ENCODE results near the gene DOP1A.

The DOP1A gene, protein sequence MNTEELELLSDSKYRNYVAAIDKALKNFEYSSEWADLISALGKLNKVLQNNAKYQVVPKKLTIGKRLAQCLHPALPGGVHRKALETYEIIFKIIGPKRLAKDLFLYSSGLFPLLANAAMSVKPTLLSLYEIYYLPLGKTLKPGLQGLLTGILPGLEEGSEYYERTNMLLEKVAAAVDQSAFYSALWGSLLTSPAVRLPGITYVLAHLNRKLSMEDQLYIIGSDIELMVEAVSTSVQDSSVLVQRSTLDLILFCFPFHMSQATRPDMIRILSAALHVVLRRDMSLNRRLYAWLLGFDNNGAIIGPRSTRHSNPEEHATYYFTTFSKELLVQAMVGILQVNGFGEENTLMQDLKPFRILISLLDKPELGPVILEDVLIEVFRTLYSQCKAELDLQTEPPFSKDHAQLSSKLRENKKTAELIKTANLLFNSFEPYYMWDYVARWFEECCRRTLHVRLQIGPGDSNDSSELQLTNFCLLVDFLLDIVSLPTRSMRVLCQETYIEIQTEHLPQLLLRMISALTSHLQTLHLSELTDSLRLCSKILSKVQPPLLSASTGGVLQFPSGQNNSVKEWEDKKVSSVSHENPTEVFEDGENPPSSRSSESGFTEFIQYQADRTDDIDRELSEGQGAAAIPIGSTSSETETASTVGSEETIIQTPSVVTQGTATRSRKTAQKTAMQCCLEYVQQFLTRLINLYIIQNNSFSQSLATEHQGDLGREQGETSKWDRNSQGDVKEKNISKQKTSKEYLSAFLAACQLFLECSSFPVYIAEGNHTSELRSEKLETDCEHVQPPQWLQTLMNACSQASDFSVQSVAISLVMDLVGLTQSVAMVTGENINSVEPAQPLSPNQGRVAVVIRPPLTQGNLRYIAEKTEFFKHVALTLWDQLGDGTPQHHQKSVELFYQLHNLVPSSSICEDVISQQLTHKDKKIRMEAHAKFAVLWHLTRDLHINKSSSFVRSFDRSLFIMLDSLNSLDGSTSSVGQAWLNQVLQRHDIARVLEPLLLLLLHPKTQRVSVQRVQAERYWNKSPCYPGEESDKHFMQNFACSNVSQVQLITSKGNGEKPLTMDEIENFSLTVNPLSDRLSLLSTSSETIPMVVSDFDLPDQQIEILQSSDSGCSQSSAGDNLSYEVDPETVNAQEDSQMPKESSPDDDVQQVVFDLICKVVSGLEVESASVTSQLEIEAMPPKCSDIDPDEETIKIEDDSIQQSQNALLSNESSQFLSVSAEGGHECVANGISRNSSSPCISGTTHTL (N-terminal part only)

DNA sequence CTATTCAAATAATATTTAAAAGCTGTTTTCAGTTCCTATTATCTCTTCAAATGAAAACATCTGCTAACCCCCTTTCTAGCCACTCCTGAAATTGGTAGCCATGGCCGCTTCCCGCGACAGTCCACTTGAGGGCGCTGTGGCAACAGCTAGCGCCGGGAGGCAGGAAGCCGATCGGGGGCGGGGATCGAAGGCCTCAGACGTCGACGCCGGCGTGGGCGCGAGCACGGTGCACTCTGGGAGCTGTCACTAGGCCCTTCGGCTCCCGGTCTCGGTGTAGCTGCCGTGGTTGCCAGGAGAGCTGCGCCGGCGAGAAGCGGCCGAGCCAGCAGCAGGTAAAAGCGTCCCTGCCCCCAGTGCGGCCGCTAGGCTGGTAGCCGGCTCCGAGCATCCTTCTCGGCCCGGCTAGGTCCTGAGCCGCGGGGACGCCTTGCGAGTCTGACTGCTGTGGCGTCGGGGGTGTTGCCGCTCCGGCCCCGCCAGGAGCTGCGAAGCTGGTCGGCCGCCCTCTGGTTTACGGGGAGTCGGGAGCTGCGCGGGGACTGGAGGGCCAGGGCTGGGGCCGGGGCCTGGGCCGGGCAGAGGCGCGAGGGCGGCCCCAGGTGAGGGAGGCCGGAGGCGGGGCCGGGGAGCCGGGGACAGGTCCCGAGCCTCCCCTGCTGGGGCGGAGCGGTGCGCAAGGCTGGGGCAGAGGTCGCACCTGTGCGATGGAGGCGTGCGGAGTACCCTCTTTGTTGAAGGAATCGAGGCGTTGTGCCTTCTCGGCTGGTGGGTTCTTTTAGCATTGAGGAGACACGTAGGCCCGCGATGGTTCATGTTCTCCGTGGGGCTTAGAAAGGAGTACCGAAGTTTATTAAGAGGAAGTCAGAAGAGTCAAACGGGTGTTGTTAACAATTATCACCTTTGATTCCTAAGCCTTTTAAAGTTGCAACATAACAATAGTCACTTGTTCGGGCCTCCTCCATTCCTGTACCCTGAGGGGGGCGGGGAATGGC lies at the start of gene DOP1A:
Gene DOP1A (plus strand): TSS at position 224 of the 992 bp plus-strand sequence. CDS start 29,307 bp downstream, outside the sequence.
- DNase-seq (ENCODE audit: extremely low read depth in 1 of 2, low read depth in 1 of 2): peak; percentile 90 to 95

- DNase-seq (ENCODE audit: extremely low read depth in 1 of 2, low read depth in 1 of 2): no peak
Measured at GRCh38 chr6:83019741-83020140, 47.7 kb upstream of the DOP1A start.

DNA sequence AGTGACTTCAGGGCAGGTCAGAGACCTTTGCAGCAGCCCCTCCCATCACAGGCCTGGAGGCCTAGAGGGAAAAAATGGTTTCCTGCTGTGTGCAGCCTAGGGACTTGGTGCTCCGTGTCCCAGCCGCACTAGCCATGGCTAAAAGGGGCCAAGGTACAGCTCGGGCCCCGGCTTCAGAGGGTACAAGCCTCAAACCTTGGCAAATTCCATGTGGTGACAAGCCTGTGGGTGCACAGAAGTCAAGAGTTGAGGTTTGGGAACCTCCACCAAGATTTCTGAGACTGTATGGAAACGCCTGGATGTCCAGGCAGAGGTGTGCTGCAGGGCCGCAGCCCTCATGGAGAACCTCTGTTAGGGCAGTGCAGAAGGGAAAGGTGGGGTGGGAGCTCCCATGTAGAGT lies 35.8 kb upstream of the DOP1A start:
- DNase-seq (ENCODE audit: extremely low read depth in 1 of 2, low read depth in 1 of 2): no peak

DNA sequence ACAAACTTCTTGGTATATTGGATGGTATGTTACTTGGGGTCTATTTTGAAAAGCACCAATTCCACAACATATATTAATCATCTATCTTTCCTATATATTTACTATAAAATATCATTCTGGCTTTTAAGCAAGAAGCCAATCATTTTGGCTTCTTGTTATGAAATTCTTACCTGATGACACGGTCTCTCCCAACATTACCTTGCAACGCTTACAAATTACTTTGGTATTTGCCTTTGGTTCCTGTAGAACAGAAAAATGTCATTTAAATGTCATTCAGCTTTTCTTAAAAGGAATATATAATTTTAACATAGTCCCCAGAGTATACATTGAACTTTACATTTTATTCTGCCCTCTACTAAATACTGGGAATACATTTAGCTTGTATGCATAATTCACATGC lies 29.2 kb upstream of the DOP1A start:
- DNase-seq (ENCODE audit: extremely low read depth in 1 of 2, low read depth in 1 of 2): no peak

- DNase-seq (ENCODE audit: extremely low read depth in 1 of 2, low read depth in 1 of 2): no peak
Measured at GRCh38 chr6:83042467-83043053, 24.9 kb upstream of the DOP1A start.

DNA sequence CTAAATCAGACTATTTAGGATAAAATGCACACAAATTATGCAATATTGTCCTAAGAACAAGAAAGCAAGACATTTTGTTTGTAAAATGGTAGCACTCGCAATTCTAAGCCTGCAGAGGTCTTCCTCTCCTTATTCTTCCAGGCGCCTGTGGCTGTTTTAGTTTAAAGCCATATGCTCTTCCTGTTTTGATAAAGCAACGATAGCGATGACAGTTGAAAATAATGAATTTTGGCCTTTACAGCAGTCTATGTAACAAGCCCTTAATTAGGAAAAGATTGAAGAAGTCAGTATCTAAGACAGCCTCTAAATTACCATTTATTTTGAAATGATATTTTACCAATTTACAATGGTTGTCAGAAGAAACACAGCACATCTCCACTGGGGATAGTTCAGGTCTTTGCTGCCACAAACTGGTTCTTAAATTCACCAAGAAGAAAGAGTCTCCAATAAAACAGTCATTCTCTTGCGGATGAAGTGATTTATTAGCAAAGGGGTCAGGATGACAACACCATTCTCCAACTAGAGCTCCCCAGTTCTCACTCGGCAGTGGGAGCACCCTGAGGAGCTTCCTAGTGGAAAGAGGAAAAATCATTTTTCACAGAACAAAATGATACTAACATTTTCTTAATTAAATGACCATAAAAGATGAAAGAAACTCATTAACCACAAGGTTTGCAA lies 23.2 kb upstream of the DOP1A start:
- DNase-seq (ENCODE audit: extremely low read depth in 1 of 2, low read depth in 1 of 2): no peak

DNA sequence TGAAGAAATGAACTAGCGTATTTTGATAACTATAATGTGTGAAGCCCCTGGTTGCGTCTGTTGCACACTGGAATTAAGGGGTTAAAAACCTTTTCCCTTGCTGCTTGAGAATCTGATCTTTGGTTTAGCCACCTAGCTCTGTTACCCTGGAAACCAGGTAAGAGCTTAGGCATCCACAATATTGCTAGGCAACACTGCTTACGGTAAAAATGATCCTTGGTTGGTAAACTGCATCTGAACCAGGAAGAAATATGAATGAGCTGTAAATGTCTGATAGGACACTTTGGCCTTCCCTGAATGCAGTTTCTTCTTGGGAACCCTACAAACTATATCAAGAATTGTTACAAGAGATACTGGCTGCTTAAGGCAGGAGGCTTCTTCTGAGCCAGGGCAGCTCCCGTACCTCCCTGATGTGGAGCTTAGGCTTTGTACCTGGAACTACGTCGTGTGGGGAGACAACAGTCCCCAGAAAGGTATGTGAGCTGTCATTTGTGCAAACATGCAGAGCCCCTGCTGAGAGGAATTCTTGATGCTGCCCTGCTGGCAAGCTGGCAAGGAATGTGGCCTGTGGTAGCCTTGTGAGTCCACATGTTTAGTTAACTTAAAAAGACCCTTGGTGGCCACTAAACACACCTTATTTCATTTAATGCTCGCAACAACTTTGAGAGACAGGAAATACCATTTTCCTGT lies 20.3 kb upstream of the DOP1A start:
- DNase-seq (ENCODE audit: extremely low read depth in 1 of 2, low read depth in 1 of 2): no peak

DNA sequence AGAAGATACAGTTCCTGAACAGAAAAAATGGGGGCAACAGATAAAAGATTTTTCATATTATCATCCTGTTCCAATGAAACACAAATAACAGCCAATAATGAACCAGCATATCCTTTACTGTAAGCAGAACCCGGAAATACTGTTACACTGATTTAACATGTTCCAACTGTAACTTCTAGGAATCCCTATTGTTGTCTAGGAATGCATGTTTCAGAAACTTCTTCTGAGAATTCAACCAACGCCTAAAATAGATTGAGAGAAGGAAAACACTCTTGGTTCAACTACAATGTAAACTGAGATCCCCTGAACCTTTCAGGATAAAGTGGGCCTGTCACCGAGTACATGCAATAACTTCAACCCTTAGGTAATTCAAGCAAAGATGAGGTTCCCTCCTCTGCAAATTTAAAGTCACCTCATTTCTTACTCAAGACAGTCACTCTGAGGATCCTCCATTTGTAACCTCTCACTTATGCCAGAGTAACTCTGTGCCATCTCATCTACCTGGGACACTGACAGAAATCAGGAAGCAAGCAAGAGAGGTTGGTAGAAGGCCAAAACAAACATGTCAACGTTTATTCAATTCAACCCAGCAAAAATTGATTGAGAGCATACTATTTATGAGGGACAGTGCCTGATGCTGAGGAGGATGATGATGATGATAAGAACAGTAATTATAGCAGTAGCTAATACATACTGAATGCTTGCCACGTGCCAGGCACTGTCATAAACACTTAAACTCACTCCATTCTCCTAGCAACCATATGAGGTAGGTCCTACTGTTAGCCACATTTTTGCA lies 15.9 kb upstream of the DOP1A start:
- DNase-seq (ENCODE audit: extremely low read depth in 1 of 2, low read depth in 1 of 2): no peak

GRCh38 chr6:83053678-83054077 lies 13.8 kb upstream of the DOP1A start:
- no peak for DNase-seq (ENCODE audit: extremely low read depth in 1 of 2, low read depth in 1 of 2)

DNA sequence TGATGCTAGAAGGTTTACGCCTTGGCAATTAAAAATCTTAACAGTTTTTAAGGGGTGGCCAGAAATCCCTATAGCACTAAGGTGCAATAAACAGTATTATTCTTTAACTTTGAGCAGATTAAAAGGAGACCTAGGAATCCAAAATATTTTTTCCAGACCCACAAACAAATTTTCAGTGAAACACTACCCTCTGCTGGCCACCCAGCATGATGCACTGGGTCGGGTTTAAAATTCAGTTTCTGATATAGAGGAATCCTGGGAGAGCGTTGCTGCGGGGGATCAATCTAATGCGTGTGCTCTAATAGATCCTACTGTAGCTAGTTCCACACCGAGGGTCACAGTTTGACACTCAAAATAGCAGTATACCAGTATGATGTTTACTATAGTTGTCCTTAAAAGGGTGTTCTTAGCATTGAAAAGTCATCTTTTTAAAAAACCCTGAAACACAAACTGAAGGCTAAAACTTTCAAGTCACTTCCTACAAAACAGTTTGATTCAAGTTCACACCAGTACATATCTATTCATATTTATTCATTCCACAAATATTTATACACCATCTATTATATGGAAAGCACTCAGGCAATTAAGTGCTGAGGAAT lies 12.0 kb upstream of the DOP1A start:
- peak in 1 of 2 donors; percentile 17 for DNase-seq (ENCODE audit: extremely low read depth in 1 of 2, low read depth in 1 of 2)

GRCh38 chr6:83057705-83058321 lies 9.7 kb upstream of the DOP1A start:
- no peak for DNase-seq (ENCODE audit: extremely low read depth in 1 of 2, low read depth in 1 of 2)

- DNase-seq (ENCODE audit: extremely low read depth in 1 of 2, low read depth in 1 of 2): no peak
Measured at GRCh38 chr6:83061190-83061589, 6.3 kb upstream of the DOP1A start.

- no peak for DNase-seq (ENCODE audit: extremely low read depth in 1 of 2, low read depth in 1 of 2)
Measured at GRCh38 chr6:83062225-83062624, 5.2 kb upstream of the DOP1A start.

DNA sequence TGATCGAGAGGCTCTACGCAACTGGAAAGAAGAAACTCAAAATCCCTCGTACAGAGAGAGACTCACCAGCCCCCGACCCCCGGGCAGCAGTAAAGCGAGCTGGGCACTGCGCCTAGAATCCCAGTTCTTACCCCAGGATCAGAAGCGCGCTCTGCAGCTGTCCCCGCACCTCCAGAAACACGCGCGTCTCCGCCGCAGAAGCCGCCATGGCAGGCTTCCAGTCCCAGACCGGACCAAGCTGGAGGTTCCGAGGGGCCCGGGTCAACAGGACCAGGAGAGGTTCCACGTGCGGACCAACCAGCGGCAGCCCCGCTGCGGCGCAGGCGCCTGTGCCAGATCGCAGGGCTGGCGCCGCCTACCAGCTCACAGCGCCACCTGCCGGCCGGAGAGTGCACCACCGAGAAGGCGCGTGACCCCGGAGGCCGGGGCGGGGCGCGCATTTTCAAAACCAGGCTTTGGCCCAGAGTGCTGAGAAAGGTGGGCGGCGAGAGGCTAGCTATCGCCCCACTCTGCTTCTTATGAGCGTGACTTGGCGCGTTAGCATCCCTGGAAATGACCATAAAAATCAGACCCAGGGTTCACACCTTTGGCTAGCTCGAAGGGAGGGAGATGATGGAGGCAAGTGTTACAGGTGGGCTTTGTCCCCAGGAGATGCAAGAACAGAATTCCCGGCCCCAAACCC lies 1.8 kb upstream of the DOP1A start, which contains the start of gene UBE3D:
Gene UBE3D (minus strand): TSS at position 331 of the 682 bp plus-strand sequence. CDS start 123 bp downstream, at position 208.
- peak; percentile 54 to 94 for DNase-seq (ENCODE audit: extremely low read depth in 1 of 2, low read depth in 1 of 2)

GRCh38 chr6:83068616-83069015 lies 1.1 kb downstream of the DOP1A start:
- no peak for DNase-seq (ENCODE audit: extremely low read depth in 1 of 2, low read depth in 1 of 2)

GRCh38 chr6:83069633-83070032 lies 2.2 kb downstream of the DOP1A start:
- no peak for DNase-seq (ENCODE audit: extremely low read depth in 1 of 2, low read depth in 1 of 2)
